Stimulated activated CD4-positive, alpha-beta T cell treated with anti-CD3 and anti-CD28 coated beads, TNF-alpha, amount 100 ng/mL, for 4 hours (primary cell): ENCODE results near the gene SLC10A7.

Experiments
- DNase-seq, 3 experiments: peaks; one replicate each; pipeline ENCODE4 v3.0.0-alpha.2; 2020; ENCODE audit warnings: low read depth in 3 of 3

The SLC10A7 gene

DNA sequence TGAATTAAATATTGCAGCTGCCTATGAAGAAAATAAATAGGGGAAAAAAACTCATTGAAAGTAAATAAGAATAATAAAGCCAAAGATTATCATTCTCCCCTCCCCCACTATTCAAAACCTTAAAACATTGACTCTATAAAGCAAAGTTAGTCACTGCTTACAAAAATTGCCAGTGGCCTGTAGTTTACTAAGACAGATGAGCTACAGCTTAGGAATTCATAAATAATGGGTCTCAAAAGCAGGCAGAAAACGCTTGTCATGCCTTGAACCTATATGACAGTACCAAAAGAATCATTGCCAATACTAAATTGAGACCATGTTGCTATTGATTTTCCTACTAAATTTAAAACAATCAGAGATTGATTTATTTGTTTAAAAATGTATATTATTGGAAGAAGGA is 78.9 kb downstream of the SLC10A7 start:
- DNase-seq, result no peak

DNA sequence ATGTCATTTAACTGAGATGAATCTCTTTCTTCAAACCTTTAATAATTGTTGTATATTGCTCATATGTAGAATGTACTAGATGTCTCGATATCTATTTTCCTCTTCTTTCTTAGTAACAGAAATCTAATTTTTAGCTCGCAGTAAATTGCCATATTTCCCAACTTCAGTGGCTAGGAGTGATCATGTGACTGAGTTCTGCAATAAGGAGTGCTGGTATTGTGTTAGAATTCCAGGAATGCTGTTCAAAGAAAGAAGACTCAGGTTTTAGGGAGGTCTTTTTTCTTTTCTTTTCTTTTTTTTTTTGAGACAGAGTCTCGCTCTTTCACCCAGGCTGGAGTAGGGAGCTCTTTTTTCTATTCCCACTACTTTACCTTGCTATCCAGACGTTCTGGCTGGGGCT is 81.7 kb downstream of the SLC10A7 start:
- no peak for DNase-seq

DNA sequence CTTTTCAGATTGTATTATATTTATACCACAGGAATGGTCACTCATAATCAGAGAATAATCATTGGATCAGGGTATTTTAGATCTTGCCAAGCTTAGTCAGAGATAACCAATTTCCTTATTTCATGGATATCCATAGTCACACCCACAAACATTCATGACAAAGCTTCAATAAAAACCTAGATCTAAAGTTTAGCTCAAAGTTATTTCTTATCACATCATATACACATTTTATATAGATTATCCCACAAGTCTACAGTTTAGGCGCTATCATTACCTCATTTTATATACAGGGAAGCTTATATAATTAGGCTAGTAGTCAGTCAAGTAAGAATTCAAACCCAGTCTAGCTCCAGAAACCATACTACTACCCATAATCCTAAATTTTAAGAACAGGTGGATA is 82.3 kb downstream of the SLC10A7 start:
- DNase-seq, result no peak

DNA sequence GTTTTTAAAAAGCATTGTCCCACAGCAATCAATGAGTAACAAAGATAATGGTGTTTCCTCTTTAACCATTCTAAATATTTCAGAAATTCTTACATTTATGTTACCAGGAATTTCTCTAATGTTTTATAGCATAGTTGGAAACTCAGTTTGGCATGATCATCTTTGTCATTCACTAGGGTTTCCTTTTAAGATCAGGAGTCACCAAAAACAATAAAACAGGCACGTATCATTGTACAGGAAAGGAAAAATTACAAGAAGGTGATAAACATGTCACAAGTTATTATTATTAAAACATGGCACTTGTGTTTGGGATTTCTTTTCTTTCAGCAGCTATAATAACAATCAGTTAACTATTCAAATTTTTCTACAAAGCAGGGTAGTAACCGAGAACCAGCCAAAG is 84.0 kb downstream of the SLC10A7 start:
- no peak for DNase-seq

DNA sequence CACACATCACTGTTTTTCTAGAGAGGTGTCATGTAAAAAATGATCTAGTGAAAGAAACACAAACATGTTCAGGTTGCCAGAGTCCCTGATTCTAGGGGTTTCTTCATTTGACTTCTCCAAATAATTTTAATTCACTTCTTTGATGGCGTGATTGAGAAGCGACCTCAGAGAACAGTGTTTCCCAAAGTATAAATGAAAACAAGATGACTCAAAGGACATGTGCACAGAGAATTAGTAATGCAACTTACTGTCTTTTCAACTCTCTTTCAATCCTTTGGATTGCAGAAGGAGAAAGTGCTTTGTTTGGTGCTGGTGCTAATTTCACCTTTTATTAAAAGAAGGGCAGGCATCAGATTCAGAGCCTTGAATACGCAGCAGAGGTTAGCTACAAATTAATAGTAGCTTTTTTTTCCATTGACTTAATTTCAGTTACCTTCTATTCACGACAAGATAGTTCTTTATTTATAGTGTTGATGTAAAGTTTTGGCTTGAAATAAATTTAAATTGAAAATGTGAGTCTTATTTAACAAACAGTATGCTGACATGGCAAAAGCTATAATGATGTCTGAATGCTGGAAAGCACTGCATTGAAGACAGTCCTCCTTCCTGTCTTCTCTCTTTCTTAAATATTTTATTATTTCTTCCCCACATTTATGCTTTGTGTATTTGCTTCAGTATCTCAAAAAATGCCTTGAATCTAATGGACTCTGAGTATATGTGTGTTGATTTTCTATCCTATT is 85.1 kb downstream of the SLC10A7 start:
- no peak for DNase-seq

DNA sequence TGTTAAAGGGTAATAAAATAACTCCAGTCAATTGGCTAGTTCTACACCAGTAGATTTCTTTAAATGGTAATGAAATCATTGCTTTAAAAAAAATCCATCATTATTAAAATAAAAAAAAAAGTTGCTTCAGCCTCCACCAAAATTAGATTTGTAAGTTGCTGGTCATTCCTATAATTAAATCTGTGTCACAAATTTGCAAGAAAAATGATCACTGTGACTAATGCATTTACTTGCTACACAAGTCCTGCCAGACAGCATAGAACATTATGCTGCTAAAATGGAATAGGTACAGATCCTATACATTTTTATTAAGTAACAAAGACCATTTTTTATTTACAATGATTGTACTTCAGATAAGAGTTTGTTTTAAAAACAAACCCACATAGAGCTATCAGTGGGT is 85.8 kb downstream of the SLC10A7 start:
- DNase-seq, result no peak

DNA sequence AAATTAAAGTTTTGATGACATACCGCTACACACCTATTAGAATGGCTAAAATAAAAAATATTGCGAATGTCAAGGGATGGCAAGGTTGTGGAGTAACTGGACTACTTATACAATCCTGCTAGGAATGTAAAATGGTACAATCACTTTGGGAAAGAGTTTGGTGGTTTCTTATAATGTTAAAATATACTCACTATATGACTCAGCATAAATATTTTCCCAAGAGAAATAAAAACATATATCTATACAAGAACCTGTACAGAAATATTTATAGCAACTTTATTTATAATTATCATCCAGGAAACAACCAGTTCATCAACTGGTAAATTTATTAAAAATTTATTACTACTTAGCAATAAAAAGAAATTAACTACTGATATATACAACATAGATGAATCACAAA is 89.7 kb downstream of the SLC10A7 start:
- no peak for DNase-seq

DNA sequence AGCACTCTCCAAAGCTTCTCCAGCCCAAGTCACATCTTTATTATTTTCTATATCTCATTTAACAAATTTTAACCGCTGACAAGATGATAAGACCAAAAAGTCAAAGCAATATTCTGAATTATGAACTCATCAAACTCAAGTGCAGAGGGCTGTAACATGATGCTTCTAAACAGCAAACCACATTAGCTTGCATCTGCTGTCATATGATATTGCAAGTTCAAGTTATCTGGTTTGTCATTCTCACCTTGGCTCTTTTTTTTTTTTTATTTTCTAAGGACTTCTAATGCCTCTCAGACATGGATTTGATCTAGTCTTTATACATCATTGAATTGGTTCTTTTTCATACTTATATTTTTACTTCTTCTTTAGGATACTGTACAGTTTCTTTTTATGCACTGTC is 93.4 kb downstream of the SLC10A7 start:
- no peak for DNase-seq

DNA sequence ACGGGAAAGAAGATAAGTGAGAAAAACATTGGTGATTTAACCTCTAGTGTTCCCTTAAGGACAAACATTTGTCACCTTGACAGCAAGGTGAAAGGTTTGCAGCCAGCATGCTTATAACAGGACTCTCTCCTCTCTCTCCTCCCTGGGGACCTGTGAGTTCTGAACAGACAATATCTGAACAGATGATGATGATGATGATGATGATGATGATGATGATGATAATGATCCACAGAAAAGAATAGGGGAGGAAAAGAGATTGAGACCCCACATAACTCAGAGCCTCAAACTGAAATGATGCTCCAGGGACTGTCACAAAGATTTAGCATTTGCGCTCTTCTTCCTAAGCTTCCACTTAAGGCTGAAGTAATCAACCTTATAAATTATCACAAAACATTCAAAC is 103.9 kb downstream of the SLC10A7 start:
- no peak for DNase-seq

DNA sequence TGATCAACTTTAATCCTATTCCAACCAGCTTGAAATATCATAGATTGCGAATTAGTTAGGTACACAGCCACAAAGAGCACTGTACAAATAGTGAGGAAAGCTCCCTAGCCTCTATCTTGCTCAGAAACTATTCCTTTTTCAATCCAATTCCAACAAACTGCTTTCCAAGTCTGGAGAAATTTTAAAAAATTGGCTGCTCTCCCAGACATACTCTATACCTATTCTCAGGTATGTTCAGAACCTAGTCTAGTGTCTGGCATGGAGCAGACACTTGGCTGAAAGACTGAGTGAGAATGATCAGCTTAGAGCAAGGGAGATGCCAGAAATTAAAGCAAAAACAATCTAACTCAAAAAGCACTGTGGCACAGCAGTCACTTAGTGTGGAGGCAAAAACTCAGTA is 105.9 kb downstream of the SLC10A7 start:
- DNase-seq, result no peak

DNA sequence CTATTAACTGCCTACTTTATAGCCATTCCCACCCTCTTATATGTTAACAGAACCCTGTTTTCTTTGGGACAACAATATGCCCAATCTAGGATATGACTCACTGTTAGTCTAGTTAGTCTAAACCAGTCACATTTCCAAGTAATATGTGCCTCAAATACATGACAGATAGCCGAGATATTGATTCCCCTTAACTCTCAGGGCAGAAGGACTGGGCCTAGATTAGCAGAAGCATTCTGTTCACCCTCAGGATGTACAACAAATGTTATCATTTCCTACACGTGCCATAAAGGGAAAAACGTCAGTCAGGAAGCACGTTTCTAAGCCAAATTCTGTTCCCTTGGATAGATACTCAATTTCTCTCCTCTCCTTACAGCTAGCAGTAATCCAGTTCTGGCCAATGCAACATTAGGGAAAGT is 114.1 kb downstream of the SLC10A7 start:
- no peak for DNase-seq

DNA sequence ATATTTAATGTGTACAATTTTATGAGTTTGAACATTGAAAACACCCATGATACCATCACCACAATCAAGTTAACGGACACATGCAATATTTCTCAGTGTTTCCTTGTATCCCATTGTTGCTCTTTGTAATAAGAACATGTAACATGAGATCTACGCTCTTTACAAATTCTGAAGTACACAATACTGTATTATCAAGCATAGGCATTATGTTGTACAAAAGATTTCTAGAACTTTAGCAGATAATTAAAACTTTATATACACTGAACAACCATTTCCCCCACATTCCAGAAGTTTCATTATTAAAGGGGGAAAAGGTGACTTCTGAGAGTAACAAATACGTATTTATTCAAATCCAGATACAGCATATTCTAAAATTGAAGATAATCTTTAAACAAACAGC is 114.5 kb downstream of the SLC10A7 start:
- no peak for DNase-seq

DNA sequence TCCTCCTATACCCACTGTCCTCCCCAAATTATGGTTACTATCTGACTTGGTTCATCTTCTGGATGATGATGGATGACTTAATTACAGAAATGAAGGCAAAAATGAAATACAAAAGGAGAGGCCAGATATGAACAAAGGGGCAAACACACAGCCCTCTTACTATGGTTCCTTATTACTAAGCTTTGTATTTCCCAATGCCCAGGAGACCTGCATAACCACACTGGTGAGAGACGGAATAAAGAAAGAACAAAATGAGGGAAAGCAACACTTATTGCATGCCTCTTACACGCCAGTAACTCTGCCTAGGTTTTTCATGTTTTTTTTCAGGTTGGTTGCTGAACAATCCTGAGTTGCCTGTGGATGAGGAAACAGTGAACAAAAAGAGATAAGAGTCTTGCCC is 120.5 kb downstream of the SLC10A7 start:
- no peak for DNase-seq

DNA sequence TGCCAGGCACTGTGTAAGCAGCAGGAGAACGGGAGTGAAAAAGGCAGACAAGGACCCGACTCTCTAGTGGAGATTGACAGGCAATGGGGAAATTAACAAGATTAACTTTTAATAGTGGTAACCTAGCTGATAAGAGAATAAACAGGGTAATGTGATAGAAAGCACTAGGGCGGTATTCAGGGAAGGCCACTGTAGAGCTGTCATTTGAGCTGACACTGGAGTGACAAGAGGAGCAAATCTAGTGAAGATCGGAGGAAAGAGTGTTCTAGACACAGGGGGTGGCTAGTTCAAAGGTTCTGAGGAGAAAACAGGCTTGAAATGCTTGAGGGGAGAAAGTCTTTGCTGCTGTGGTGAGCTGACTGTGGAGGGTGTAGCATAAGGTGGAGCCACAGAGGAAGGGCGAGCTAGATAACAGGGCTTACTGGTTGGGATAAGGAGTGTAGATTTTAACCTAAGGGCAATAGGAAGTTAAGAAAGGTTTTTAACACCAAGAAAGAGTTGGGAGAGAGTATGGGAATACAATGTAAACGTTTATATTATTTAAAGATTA is 122.8 kb downstream of the SLC10A7 start:
- DNase-seq, result no peak

DNA sequence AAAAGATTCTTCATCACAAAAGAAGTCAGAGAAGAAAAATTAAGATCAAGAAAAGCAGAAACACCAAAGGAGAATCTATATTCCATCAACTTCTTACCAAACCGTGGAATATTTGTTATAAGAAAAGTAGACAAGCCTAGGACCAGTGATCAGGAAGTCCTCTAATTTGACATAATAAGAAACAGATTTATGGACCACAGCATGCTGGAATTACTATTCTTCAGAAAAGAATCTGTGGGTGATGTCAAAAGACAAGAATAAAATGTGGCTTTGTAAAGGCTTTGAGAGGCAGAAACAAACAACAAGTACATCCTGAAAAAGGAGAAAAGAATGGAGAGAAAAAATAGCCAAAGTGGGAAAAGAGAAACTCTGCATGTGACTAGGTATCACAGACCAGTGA is 123.3 kb downstream of the SLC10A7 start:
- no peak for DNase-seq

DNA sequence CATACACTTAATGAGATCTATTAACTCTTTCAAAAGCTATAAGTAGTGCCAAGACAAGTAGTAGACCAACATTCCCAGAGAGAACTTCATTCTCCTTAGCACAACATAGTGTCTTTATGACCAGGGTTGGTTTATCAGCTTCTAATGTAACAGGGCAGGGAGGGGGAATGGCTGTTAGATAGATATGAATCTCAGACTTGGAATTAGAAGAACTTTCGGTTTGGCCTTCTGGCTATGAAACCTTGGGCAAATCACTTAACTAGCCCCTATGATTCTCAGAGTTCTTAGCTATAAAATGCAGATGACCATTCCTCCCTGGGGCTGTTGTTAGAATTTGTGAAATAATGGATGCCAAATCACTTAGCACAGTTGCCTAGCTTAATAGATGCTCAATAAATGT is 132.2 kb downstream of the SLC10A7 start:
- DNase-seq, result no peak

DNA sequence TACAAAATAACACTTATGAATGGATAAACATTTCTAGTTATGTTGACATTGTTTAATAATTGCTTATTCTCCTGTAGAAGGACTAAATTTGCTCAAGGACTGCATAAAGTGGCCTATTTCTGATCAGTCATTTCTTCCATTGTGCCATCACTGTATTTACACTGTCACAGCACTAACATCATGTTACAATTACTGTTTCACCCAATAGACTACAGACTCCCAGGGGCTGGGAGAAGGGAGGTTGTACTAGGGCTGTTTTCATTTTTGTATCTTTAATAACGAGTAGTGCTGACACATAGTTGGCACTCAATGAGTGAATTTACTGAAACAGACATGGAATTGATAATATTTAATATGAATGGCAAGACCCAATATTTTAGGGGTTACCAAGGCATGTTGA is 139.5 kb downstream of the SLC10A7 start:
- no peak for DNase-seq

DNA sequence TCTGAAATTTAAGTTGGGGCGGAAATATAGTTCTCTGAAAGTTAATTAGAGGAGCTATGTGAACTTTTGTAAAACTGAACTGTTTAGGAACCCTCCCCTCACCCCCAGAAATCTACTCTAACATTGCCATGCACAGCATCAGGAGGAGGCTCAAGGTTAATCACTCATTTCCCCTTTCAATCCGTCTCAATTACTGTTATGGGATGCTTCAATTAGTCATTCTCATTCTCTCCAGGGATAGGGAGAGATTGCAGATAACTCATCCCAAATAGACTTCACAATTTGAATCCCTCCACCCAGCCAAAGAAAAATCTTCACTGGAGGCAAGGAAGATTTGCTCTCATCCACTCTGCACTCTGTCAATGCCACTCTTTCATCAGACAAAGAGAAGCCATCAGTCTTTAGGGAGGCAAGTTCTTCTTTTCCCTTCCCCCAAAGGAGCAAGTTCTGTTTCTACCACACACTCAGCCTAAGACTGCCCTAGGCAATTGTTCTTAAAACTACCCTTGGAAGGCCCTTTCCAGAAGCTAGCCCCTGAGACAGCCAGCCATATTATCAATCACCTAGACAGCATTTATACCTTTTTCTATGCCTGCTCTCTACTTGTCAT is 140.4 kb downstream of the SLC10A7 start:
- DNase-seq, result no peak

DNA sequence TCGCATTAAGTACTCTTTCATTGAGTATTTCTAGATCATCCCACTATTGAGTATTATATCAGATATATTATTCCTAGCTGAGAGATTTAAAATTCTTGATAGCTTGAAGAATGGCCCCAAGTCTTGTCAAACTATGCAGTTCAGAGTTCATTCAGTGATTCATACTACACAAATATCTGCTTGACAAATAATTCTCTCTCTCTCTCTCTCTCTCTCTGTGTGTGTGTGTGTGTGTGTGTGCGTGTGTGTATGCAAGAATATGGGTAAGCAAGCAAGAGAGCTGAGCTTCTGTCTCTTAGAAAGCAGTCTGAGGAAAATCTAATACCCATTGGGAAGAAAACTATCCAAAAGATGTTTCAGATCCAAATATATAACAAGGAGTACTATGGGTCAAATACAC is 142.0 kb downstream of the SLC10A7 start:
- no peak for DNase-seq

DNA sequence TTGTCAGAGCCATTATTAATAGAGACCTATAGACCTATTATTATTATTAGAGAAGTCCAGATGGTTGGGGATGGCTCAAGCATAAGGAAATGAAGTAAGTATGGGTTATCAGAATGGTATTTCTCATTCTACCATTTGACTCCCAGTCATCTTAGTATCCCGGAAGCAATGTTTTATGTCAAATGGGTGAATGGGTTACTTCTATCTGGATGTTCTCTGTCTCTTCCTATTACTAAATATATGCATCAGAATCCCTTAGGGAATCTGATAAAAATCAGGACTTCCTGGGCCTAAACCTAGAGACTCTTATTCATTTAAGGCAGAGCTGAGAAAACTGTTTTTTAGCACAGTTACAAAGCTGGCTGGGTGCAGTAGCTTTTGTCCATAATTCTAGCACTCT is 149.9 kb downstream of the SLC10A7 start:
- DNase-seq, result no peak

DNA sequence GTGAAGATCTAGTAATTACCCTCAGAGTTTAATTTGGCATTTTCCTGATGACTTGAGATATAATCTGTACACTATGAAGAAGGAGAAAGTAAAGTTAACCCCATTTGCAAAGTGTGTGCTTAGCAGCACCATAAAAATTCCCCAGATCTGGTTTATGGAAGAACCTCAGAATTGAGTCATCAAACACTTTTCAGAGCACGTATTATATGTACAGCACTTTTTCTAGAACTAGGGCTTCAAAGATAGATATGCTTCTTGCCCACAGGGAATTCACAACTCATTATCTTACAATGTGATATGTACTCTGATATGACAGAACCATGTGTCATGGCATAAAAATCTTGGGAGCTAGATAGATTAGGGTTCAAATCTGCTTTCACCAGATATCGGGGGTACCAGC is 150.9 kb downstream of the SLC10A7 start:
- DNase-seq, result no peak

DNA sequence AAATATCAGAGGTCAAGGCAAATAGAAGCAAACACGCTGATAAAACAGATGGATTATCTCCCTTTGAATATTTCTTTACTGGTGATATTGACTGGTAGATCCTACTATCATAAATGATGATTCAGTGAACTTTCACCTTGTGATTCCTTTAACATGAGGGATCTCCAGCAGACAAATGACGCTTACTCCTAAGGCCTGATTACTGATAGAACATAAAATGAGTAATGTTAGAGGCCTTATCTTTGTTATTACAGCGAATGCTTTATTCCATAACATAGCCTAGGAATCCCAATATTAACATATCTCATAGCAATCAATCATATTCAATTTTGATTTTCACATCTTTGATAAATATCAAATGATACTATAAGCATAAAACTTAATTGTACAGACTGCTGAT is 152.3 kb downstream of the SLC10A7 start:
- no peak for DNase-seq

DNA sequence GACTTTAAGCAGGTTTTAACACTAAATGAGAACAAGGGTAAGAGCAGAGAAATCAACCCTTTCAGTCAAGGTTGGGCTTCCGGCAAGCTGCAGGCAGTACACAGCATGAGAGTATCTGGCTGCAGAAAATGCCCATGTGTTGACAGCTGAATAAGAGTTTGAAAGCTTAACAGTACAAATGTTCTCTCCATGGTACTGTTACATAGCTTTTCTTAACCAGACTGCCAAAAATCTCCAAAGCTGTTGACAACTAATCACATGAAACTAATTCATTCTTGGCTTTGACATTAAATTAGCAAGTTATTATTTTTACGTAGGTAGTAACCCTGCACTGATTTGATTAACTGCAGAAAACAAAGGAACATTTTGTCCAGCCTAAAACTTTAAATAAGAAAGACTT is 153.5 kb downstream of the SLC10A7 start:
- DNase-seq, result no peak

DNA sequence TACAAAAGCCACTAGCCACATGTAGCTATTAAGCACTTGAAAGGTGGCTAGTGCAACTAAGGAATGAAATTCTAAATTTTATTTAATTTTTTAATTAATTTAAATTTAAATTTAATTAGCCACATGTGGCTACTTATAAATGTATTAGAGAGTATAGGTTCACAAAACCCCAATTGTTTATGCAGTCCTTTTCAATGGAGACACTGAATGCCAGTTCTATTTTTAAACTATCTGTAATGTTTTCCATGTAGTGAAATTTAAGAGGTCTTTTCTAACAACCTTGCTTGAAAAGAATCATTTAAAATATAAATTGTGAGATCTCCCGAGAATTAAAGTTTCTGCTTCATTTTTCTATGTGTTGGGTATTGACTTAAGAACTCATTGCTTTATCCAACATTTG is 154.4 kb downstream of the SLC10A7 start:
- no peak for DNase-seq
